Activated T-cell treated with anti-CD3 and anti-CD28 coated beads, Interleukin-2, amount 50 U/mL, for 24 hours (primary cell): ENCODE data around the gene ANXA4.

Source experiments
- DNase-seq: peaks from one replicate; pipeline ENCODE4 v3.0.0-alpha.2; 2020
- H3K27ac Mint-ChIP-seq: 2 replicates; pipeline ENCODE4 v1.8.0; 2020; ENCODE audit warnings: mild to moderate bottlenecking, mixed read lengths
- H3K27me3 Mint-ChIP-seq: 2 replicates; pipeline ENCODE4 v1.8.0; 2020; ENCODE audit warnings: mixed read lengths
- H3K36me3 Mint-ChIP-seq: 2 replicates; pipeline ENCODE4 v1.8.0; 2020; ENCODE audit warnings: low read depth, mixed read lengths
- H3K4me1 Mint-ChIP-seq: 2 replicates; pipeline ENCODE4 v1.8.0; 2020; ENCODE audit warnings: low read depth, mixed read lengths
- H3K4me3 Mint-ChIP-seq: 2 replicates; pipeline ENCODE4 v1.8.0; 2020; ENCODE audit warnings: mild to moderate bottlenecking, moderate library complexity, mixed read lengths
- H3K9me3 Mint-ChIP-seq: 2 replicates; pipeline ENCODE4 v1.8.0; 2020; ENCODE audit warnings: mixed read lengths

Gene ANXA4

DNA sequence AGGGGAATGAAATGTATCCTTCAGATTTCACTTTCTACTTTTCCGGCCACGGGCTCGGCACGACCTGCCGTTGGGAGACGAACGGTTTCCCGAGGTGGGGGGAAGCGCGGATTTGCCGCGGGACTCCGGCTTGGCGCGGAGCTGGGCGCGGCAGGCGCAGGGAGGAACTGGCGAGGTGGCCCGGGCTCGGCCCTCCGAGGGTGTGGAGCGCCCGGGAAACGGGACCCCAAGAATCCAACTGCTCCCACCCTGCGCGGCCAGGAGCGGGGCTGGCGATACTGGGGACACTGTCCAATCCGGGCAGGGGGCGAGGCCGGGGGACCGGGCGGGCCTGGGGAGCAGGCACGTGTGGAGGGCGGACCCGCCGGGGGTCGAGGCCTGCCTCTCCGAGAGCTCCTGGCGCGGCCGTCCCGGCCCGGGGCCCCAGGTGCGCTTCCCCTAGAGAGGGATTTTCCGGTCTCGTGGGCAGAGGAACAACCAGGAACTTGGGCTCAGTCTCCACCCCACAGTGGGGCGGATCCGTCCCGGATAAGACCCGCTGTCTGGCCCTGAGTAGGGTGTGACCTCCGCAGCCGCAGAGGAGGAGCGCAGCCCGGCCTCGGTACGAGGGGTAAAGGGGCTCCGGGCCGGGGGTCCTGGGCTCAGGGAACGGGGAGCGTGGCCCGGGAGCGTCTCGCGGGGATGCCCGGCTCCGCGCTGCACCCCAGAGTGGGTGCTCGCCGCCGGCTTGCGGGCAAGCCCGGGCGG lies at the start of gene ANXA4:
TSS of gene ANXA4 (plus strand) at position 560 of the 747 bp plus-strand sequence. CDS start 39,432 bp downstream, outside the sequence.
- peak within 1 kb of the TSS; percentile 90 for H3K27ac Mint-ChIP-seq
- no peaks in the 10 kb centered on the region for H3K9me3 Mint-ChIP-seq
- DNase-seq: peak; percentile 83
- peaks cover 14% of the 10 kb centered on the region for H3K4me1 Mint-ChIP-seq
- peaks cover 3% of the 10 kb centered on the region for H3K36me3 Mint-ChIP-seq
- H3K4me3 Mint-ChIP-seq: peak within 1 kb of the TSS; percentile 82
- no peaks in the 10 kb centered on the region for H3K27me3 Mint-ChIP-seq

DNA sequence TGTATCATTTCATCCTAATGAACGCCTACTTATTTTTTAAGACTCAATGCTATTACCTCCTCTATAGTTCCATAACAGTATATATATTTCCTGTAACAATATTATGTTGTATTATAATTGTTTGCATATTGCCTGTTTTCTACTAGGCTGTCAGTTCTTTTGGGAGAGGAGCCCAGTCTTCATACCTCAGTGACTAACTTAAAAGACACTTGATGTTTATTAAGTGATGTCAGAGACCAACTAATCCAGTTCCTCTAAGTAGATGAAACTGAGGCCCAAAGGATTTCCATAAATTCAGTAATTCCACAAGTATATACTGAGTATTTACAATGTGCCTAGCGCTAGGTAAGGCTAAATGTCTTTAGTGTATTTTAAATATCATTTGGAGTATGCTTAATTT lies 49.5 kb upstream of the ANXA4 start:
- Mint-ChIP-seq H3K27ac (no peak overlapping the region), H3K4me1 (peaks cover 86% of the 10 kb centered on the region), H3K9me3 (no peaks in the 10 kb centered on the region), H3K36me3 (no peaks in the 10 kb centered on the region), H3K4me3 (no peak overlapping the region), H3K27me3 (no peaks in the 10 kb centered on the region)
- DNase-seq: no peak

DNA sequence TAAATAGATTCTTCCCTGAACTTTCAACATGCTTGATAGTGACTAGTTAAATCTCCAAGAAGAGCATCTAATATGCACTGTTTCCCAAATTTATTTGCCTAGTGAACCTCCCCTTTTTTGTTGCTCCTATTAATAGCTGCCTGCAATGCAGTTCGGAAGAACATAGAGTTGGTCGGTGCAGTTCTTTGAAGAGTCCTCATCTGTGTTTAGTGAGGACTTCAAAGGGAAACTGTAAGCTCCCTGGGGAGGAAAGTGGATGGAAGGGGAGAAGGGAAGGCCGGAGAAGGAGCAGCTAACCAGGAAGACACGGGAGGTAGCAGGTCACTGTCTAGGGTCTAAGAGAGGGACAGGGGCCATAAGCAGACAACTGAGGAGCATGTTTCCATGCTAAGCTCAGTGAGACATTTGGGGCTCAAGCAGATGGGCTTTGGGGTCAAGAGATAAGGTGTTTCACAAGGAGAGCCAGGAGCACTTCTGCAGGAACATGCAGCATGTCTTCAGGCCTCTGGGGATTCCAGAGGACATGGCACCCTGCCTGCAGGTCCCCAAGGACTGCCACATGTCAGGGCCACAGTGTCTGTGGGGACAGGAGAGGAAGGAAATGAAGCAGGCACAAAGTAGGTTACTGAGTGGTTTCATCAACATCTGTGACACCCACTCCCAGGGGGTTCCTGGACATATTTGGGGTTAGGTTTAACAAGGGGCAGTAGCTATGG lies 48.7 kb upstream of the ANXA4 start:
- Mint-ChIP-seq H3K27ac (peak overlapping the region; percentile 77), H3K4me1 (peaks cover 85% of the 10 kb centered on the region), H3K36me3 (no peaks in the 10 kb centered on the region), H3K9me3 (no peaks in the 10 kb centered on the region), H3K4me3 (peak overlapping the region; percentile 2), H3K27me3 (no peaks in the 10 kb centered on the region)
- peak; percentile 44 for DNase-seq

DNA sequence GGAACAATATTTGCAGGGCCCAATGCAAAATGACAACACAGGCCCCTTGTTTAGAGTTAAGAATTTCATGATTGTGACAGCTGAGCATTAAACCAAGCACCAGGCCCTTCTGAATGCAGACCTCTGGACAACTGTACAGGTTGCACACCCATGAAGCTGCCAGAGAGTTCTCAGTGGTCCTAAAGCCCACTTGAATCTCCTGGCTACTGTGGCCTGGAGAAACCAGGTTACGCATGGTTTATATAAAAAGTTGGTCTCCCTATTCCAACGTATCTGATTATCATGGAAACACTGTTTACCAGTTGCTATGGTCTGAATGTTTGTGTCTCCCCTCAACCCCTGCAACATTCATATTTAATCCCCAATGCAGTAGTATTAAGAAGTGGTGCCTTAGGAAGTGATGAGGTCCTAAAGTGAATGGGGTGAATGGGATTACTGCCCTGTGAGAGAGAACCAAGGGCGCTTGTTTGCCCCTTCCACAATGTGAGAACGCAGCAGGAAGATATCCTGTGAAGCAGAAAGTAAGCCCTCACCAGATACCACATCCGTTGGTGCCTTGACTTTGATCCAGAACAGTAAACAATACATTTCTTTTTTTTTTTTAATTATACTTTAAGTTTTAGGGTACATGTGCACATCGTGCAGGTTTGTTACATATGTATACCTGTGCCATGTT lies 48.0 kb upstream of the ANXA4 start:
- Mint-ChIP-seq H3K27me3 (no peaks in the 10 kb centered on the region), H3K4me1 (peaks cover 84% of the 10 kb centered on the region), H3K4me3 (peak overlapping the region; percentile 35), H3K9me3 (no peaks in the 10 kb centered on the region), H3K27ac (peak overlapping the region; percentile 77), H3K36me3 (no peaks in the 10 kb centered on the region)
- DNase-seq: no peak

DNA sequence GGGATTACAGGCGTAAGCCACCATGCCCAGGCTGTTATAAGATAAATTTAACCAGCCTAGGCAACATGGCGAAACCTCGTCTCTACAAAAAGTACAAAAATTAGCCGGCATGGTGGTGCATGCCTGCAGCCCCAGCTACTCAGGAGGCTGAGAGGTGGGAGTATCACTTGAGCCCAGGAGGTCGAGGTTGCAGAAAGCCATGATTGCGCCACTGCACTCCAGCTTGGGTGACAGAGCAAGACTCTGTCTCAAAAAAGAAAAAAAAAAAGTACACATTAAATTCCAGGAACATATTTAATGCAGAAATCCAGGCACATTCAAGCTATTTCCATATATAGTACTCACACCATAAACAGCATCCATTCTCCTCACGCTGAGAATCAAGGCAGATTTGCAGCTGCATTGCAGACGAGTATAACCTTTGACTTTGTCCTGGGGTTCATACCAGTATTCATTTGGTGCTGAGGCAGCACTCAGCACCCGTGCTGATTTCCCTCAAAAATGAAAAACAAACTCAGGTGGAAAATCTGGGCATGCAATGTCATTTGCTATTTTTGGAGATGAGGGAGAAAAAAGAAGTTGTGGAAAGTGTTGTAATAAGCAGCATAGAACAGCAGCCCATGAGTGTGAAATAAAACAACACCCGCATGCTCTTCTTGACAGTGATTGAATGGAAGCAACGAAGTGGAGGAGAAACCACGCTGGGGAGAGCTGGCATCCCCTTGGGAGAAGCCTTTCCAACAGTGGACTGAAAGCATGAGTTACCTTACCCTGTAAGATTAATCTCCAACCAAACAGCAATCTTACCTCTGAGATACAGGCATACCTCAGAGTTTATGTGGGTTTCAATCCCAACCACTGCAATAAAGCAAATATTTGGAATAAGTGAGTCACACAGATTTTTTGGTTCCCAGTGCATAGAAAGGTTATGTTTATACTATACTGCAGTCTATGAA lies 46.8 kb upstream of the ANXA4 start:
- H3K4me1 Mint-ChIP-seq: peaks cover 87% of the 10 kb centered on the region
- no peak overlapping the region for H3K4me3 Mint-ChIP-seq
- H3K9me3 Mint-ChIP-seq: no peaks in the 10 kb centered on the region
- H3K36me3 Mint-ChIP-seq: no peaks in the 10 kb centered on the region
- no peaks in the 10 kb centered on the region for H3K27me3 Mint-ChIP-seq
- DNase-seq: no peak
- no peak overlapping the region for H3K27ac Mint-ChIP-seq

DNA sequence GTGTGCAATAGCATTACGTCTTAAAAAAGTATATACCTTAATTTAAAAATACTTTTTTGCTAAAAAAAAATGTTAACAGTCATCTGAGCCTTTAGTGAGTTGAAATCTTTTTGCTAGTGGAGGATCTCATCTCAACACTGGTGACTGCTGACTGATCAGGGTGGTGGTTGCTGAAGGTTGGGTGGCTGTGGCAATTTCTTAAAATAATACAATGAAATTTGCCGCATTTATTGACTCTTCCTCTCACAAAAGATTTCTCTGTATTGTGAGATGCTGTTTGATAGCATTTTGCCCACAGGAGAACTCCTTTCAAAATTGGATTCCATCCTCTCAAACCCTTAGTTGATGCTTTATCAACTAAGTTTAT lies 46.1 kb upstream of the ANXA4 start:
- Mint-ChIP-seq H3K36me3 (no peaks in the 10 kb centered on the region), H3K4me3 (no peak overlapping the region), H3K4me1 (peaks cover 82% of the 10 kb centered on the region), H3K9me3 (no peaks in the 10 kb centered on the region), H3K27me3 (no peaks in the 10 kb centered on the region), H3K27ac (no peak overlapping the region)
- no peak for DNase-seq

DNA sequence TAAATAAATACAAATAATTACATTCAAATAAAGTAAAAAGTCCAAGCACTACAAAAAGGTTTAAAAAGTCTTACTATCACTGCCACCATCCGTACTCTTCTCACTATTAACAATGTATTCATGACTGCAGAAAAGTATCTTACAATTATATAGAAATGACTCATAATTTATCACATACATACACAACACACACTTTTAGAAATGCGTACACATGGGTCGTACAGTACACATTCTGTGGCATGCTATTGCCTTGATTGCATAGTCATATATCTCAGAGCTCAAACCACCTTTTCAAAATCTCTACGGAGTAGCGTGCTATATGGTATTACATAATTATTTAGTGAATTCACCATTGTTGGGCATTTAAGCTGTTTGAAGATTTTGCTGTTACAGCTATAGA lies 41.6 kb upstream of the ANXA4 start:
- no peaks in the 10 kb centered on the region for H3K9me3 Mint-ChIP-seq
- H3K27me3 Mint-ChIP-seq: no peaks in the 10 kb centered on the region
- no peak overlapping the region for H3K4me3 Mint-ChIP-seq
- DNase-seq: no peak
- H3K4me1 Mint-ChIP-seq: peaks cover 42% of the 10 kb centered on the region
- H3K27ac Mint-ChIP-seq: no peak overlapping the region
- no peaks in the 10 kb centered on the region for H3K36me3 Mint-ChIP-seq

DNA sequence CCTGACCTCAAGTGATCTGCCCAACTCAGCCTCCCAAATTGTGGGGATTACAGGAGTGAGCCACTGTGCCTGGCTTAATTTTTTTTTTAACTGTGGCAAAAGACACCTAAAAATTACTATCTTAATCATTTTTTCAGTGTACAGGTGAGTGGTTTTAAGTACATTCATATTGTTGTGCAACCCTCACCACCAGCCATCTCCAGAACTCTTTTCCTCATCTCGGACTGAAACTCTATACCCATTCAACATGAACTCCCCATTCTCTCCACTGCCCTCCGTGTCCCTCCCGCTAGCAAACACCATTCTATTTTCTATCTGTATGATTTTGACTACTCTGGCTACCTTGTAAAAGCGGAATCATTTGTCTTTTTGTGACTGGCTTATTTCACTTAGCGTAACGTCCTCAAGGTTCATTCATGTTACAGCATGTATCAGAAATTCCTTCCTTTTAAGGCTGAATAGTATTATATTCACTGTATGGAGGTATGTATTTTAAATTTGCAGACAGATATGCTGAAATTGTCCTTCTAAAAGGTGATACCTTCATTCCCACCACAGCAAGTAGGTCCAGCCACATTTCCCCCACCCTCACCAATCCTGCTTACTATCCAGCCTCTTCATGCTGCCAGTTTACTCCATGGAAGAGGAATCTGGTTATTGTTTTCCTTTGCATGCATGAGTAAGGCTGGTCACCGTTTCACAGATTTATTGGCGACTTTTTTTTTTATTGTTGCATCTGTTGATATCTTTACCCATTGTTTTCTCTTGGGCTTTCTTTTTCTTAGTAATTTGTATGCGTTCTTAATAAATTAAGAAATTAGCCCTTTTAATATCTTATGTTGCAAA lies 40.6 kb upstream of the ANXA4 start:
- Mint-ChIP-seq H3K27ac (no peak overlapping the region), H3K27me3 (no peaks in the 10 kb centered on the region), H3K4me1 (peaks cover 34% of the 10 kb centered on the region), H3K36me3 (no peaks in the 10 kb centered on the region), H3K4me3 (no peak overlapping the region), H3K9me3 (no peaks in the 10 kb centered on the region)
- no peak for DNase-seq

DNA sequence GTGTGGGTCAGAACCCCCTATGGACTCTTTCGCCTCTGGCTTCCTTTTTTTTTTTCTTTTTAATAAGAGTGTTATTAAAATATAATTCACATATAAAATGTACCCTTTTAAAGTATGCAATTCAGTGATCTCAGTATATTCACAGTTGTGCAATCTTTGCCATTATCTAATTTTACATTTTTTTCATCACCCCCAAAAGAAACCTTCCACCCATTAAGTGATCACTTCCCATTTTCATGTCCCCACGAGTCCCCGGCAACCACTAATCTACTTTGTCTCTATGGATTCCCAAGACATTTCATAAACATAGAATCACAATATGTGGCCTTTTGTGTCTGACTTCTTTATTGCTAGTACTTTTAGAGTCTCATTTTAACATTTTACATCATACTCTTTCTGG lies 38.7 kb upstream of the ANXA4 start:
- H3K4me1 Mint-ChIP-seq: peaks cover 25% of the 10 kb centered on the region
- H3K27ac Mint-ChIP-seq: no peak overlapping the region
- DNase-seq: no peak
- H3K4me3 Mint-ChIP-seq: no peak overlapping the region
- H3K9me3 Mint-ChIP-seq: no peaks in the 10 kb centered on the region
- no peaks in the 10 kb centered on the region for H3K27me3 Mint-ChIP-seq
- H3K36me3 Mint-ChIP-seq: no peaks in the 10 kb centered on the region

DNA sequence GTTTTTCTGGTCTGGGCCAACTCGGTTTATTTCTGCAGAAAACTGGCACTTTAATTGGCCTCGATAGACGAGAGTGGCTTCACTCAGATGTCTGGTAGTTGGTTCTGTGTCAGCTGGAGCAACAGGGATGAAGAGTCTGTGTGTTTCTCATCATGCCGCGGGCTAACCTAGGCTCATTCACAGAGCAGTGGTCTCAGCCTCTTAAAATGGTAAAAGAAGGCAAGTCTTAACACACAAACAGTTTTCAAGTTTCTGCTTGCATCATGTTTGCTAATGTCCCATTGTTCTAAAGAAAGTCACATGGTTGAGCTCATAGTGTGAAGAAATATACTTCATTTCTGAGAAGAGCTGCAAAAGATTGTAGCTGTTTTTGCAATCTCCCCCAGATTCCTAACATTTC lies 37.5 kb upstream of the ANXA4 start:
- Mint-ChIP-seq H3K4me3 (no peak overlapping the region), H3K27ac (no peak overlapping the region), H3K36me3 (no peaks in the 10 kb centered on the region), H3K9me3 (no peaks in the 10 kb centered on the region), H3K4me1 (peaks cover 14% of the 10 kb centered on the region), H3K27me3 (no peaks in the 10 kb centered on the region)
- DNase-seq: no peak

DNA sequence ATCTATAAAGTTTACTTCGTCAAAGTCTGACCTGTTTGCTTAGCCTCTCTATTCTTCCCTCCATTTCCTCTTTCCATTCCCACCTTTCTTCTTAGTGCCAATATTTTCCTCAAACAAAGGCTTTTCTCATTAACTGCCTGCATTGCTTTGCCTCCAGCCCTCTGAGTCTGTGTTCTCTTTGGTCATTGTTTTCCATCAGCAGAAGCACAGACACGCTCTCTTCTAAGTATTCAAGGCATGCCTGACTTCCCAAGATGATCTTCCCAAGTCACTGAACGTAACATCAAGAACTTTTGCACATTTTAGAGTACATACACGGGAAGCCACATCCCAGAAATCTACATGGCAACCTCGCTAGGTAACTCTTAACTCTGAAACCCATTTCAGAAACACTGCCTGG lies 32.6 kb upstream of the ANXA4 start:
- Mint-ChIP-seq H3K4me1 (peaks cover 15% of the 10 kb centered on the region), H3K27ac (no peak overlapping the region), H3K27me3 (no peaks in the 10 kb centered on the region), H3K4me3 (no peak overlapping the region), H3K9me3 (no peaks in the 10 kb centered on the region), H3K36me3 (no peaks in the 10 kb centered on the region)
- no peak for DNase-seq

DNA sequence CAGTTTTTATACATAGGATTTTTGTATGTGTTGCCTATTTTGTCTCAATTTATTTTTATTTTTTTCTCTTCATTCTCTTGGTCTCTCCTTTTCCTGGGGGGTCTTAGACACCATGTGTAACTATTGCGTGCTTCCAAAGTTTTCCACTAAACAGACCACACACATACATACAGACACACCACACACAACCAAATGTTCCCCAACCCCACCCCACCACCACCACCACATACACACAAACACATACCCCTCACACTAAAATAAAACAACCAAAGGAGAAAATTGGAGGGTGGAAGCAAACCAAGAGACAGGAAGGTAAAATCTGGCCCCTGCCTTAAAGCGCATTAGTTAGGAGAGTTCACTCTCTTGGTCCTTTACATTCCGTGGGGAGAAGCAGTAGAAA lies 30.0 kb upstream of the ANXA4 start:
- no peaks in the 10 kb centered on the region for H3K27me3 Mint-ChIP-seq
- H3K27ac Mint-ChIP-seq: no peak overlapping the region
- peaks cover 30% of the 10 kb centered on the region for H3K4me1 Mint-ChIP-seq
- no peak overlapping the region for H3K4me3 Mint-ChIP-seq
- H3K36me3 Mint-ChIP-seq: no peaks in the 10 kb centered on the region
- no peaks in the 10 kb centered on the region for H3K9me3 Mint-ChIP-seq
- DNase-seq: no peak

DNA sequence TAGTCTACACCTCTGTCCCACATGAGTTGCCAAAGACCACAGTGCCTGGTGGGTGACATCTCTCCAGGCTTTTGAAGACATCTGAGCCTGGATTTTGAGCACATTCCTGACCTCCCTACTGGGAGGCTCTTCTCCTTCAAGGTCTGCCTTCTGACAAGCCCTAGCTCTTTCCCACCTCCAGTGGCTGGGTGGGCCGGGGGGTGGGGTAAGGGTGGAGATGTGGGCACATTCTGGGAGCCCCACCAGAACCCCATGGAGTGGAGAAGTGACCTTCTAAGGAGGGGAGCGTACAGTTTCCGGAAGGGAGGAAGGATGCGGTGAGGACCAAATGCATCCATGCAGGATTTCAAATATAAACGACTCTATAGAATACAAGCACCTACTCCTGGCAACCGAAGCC lies 27.9 kb upstream of the ANXA4 start:
- H3K27ac Mint-ChIP-seq: no peak overlapping the region
- H3K36me3 Mint-ChIP-seq: no peaks in the 10 kb centered on the region
- H3K9me3 Mint-ChIP-seq: no peaks in the 10 kb centered on the region
- no peaks in the 10 kb centered on the region for H3K27me3 Mint-ChIP-seq
- no peak for DNase-seq
- H3K4me3 Mint-ChIP-seq: no peak overlapping the region
- peaks cover 24% of the 10 kb centered on the region for H3K4me1 Mint-ChIP-seq
